T follicular helper cell (primary cell): ENCODE results near the gene CACNA1S.

Source experiments
- DNase-seq: peaks from one replicate; pipeline ENCODE4 v3.0.0-alpha.2; 2020; ENCODE audit warnings: low read depth

Gene CACNA1S

GRCh38 chr1:201092738-201093137, 19.5 kb downstream of the CACNA1S start:
- no peak for DNase-seq

- no peak for DNase-seq
Measured at GRCh38 chr1:201091256-201091655, 21.0 kb downstream of the CACNA1S start.

GRCh38 chr1:201090541-201090940, 21.7 kb downstream of the CACNA1S start:
- no peak for DNase-seq

- DNase-seq: no peak
Measured at GRCh38 chr1:201089596-201089995, 22.6 kb downstream of the CACNA1S start.

- DNase-seq: no peak
Measured at GRCh38 chr1:201088901-201089525, 23.2 kb downstream of the CACNA1S start.

GRCh38 chr1:201088395-201088794, 23.8 kb downstream of the CACNA1S start:
- no peak for DNase-seq

- no peak for DNase-seq
Measured at GRCh38 chr1:201085902-201086735, 26.1 kb downstream of the CACNA1S start.

GRCh38 chr1:201084295-201084694, 27.9 kb downstream of the CACNA1S start:
- DNase-seq: no peak

- DNase-seq: no peak
Measured at GRCh38 chr1:201083741-201084140, 28.5 kb downstream of the CACNA1S start.

GRCh38 chr1:201080135-201080534, 32.1 kb downstream of the CACNA1S start:
- DNase-seq: no peak

GRCh38 chr1:201077736-201078135, 34.5 kb downstream of the CACNA1S start:
- no peak for DNase-seq

- no peak for DNase-seq
Measured at GRCh38 chr1:201077116-201077515, 35.1 kb downstream of the CACNA1S start.

- no peak for DNase-seq
Measured at GRCh38 chr1:201076092-201076491, 36.1 kb downstream of the CACNA1S start.

- no peak for DNase-seq
Measured at GRCh38 chr1:201074018-201074417, 38.2 kb downstream of the CACNA1S start.

GRCh38 chr1:201072922-201073321, 39.3 kb downstream of the CACNA1S start:
- no peak for DNase-seq

- no peak for DNase-seq
Measured at GRCh38 chr1:201072149-201072548, 40.1 kb downstream of the CACNA1S start.

- no peak for DNase-seq
Measured at GRCh38 chr1:201069636-201070035, 42.6 kb downstream of the CACNA1S start.

GRCh38 chr1:201068976-201069375, 43.2 kb downstream of the CACNA1S start:
- no peak for DNase-seq

- DNase-seq: no peak
Measured at GRCh38 chr1:201066986-201067385, 45.2 kb downstream of the CACNA1S start.

GRCh38 chr1:201065686-201066085, 46.5 kb downstream of the CACNA1S start:
- DNase-seq: no peak

GRCh38 chr1:201064806-201065205, 47.4 kb downstream of the CACNA1S start:
- no peak for DNase-seq

- no peak for DNase-seq
Measured at GRCh38 chr1:201063145-201063544, 49.1 kb downstream of the CACNA1S start.

GRCh38 chr1:201062511-201063091, 49.6 kb downstream of the CACNA1S start:
- no peak for DNase-seq
